ENCODE data around the gene KCNE4. TPM values are rescaled to one million over a fixed set of nuclear protein-coding genes. Genes with fewer than 3 reads are reported as not detected.

KCNE4 gene
- total and polyA plus RNA-seq, 2 donors (not counting 1 experiment from before 2014, with no cell fraction given): not detected

GRCh38 chr2:223034221-223034975 lies 17.6 kb upstream of the KCNE4 start:
- ChIA-PET POLR2A (no interaction called here), CTCF (no interaction called here)
- TF ChIP-seq CTCF (IDR thresholded peaks at IDR 0.05) (no peak), EZH2 (IDR thresholded peaks at IDR 0.05; ENCODE audit: borderline replicate concordance, insufficient read depth, low read depth, low read length, poor library complexity, severe bottlenecking) (no peak)
- no peak for ATAC-seq (ENCODE audit: low read depth)
- no peak overlapping the region for H3K9ac ChIP-seq (ENCODE audit: low read length)
- Mint-ChIP-seq H3K9me3 (ENCODE audit: insufficient read depth) (peaks cover 2% of the 10 kb centered on the region), H3K4me1 (no peaks in the 10 kb centered on the region), H3K27me3 (peaks cover 7% of the 10 kb centered on the region), H3K27ac (no peak overlapping the region), H3K4me3 (no peak overlapping the region)
- intact Hi-C loops (cut with micrococcal nuclease): no loop called here
- no peaks in the 10 kb centered on the region for H3K4me1 ChIP-seq (ENCODE audit: control insufficient read depth in 2 of 2, insufficient read depth in 2 of 2, low read length in 2 of 2)
- H3K79me2 ChIP-seq (ENCODE audit: control insufficient read depth, insufficient read depth, low read length): no peaks in the 10 kb centered on the region
- no peaks in the 10 kb centered on the region for H4K20me1 ChIP-seq (ENCODE audit: control insufficient read depth, insufficient read depth, low read length, poor library complexity, severe bottlenecking)
- no peak overlapping the region for H3K4me3 ChIP-seq (ENCODE audit: control extremely low read depth in 1 of 5, extremely low read depth in 1 of 5, insufficient read depth in 1 of 5, low read depth in 2 of 5, low read length in 4 of 5)
- no peak for DNase-seq
- peaks cover 0 to 5% (median 0%) of the 10 kb centered on the region in 3 donors for H3K9me3 ChIP-seq (ENCODE audit: control extremely low read depth in 1 of 3, control insufficient read depth in 2 of 3, insufficient read depth in 1 of 3, low read length in 2 of 3)
- no peaks in the 10 kb centered on the region for H3K36me3 ChIP-seq (replicated peaks in 1 of 2; ENCODE audit: control extremely low read depth in 1 of 2, control insufficient read depth in 1 of 2, extremely low read depth in 1 of 2, insufficient read depth in 2 of 2, low read length in 1 of 2)
- no peak overlapping the region for H3K4me2 ChIP-seq (replicated peaks; ENCODE audit: low read depth, low read length, poor library complexity, severe bottlenecking)
- H3K27ac ChIP-seq (ENCODE audit: low read length in 2 of 2): no peak overlapping the region
- no peak overlapping the region for H2AFZ ChIP-seq (ENCODE audit: insufficient read depth, low read depth, low read length, poor library complexity, severe bottlenecking)
- peaks cover 0 to 2% (median 0%) of the 10 kb centered on the region in 4 experiments for H3K27me3 ChIP-seq (replicated peaks in 1 of 4; ENCODE audit: control extremely low read depth in 1 of 4, control insufficient read depth in 3 of 4, insufficient read depth in 4 of 4, low read length in 3 of 4)

GRCh38 chr2:223036790-223037444 lies 15.1 kb upstream of the KCNE4 start:
- peaks cover 2% of the 10 kb centered on the region for H3K9me3 Mint-ChIP-seq (ENCODE audit: insufficient read depth)
- no peak overlapping the region for H3K4me2 ChIP-seq (replicated peaks; ENCODE audit: low read depth, low read length, poor library complexity, severe bottlenecking)

More at GRCh38 chr2:223036790-223037444, 15.1 kb upstream of the KCNE4 start:
- ChIA-PET POLR2A (no interaction called here), CTCF (no interaction called here)
- Histone ChIP-seq H3K9ac (ENCODE audit: low read length) (no peak overlapping the region), H3K4me1 (ENCODE audit: control insufficient read depth in 2 of 2, insufficient read depth in 2 of 2, low read length in 2 of 2) (no peaks in the 10 kb centered on the region), H3K27me3 (replicated peaks in 1 of 4; ENCODE audit: control extremely low read depth in 1 of 4, control insufficient read depth in 3 of 4, insufficient read depth in 4 of 4, low read length in 3 of 4) (no peaks in the 10 kb centered on the region), H2AFZ (ENCODE audit: insufficient read depth, low read depth, low read length, poor library complexity, severe bottlenecking) (no peak overlapping the region), H3K27ac (ENCODE audit: low read length in 2 of 2) (no peak overlapping the region), H3K9me3 (ENCODE audit: control extremely low read depth in 1 of 3, control insufficient read depth in 2 of 3, insufficient read depth in 1 of 3, low read length in 2 of 3) (peaks cover 0 to 5% (median 0%) of the 10 kb centered on the region in 3 donors), H3K36me3 (replicated peaks in 1 of 2; ENCODE audit: control extremely low read depth in 1 of 2, control insufficient read depth in 1 of 2, extremely low read depth in 1 of 2, insufficient read depth in 2 of 2, low read length in 1 of 2) (no peaks in the 10 kb centered on the region), H4K20me1 (ENCODE audit: control insufficient read depth, insufficient read depth, low read length, poor library complexity, severe bottlenecking) (no peaks in the 10 kb centered on the region), H3K79me2 (ENCODE audit: control insufficient read depth, insufficient read depth, low read length) (no peaks in the 10 kb centered on the region), H3K4me3 (ENCODE audit: control extremely low read depth in 1 of 5, extremely low read depth in 1 of 5, insufficient read depth in 1 of 5, low read depth in 2 of 5, low read length in 4 of 5) (no peak overlapping the region)
- H3K27ac Mint-ChIP-seq: no peak overlapping the region
- no peak for ATAC-seq (ENCODE audit: low read depth)
- H3K27me3 Mint-ChIP-seq: peaks cover 7% of the 10 kb centered on the region
- intact Hi-C loops (cut with micrococcal nuclease): no loop called here
- H3K4me1 Mint-ChIP-seq: no peaks in the 10 kb centered on the region
- TF ChIP-seq EZH2 (IDR thresholded peaks at IDR 0.05; ENCODE audit: borderline replicate concordance, insufficient read depth, low read depth, low read length, poor library complexity, severe bottlenecking) (no peak), CTCF (IDR thresholded peaks at IDR 0.05) (no peak)
- H3K4me3 Mint-ChIP-seq: no peak overlapping the region
- DNase-seq: no peak
- WGBS (ENCODE audit: insufficient coverage): 70% methylated on average over 1 of the region's 3 CpGs
